ENCODE data around the gene CDC14B.

Gene CDC14B

GRCh38 chr9:96661711-96662110 is 42.1 kb upstream of the CDC14B start:
- no peak overlapping the region for H3K27ac ChIP-seq
- no peak overlapping the region for H3K4me3 ChIP-seq
- no peak for TF ChIP-seq CTCF (IDR thresholded peaks at IDR 0.05)
- no peak for DNase-seq (ENCODE audit: low spot score)

DNA sequence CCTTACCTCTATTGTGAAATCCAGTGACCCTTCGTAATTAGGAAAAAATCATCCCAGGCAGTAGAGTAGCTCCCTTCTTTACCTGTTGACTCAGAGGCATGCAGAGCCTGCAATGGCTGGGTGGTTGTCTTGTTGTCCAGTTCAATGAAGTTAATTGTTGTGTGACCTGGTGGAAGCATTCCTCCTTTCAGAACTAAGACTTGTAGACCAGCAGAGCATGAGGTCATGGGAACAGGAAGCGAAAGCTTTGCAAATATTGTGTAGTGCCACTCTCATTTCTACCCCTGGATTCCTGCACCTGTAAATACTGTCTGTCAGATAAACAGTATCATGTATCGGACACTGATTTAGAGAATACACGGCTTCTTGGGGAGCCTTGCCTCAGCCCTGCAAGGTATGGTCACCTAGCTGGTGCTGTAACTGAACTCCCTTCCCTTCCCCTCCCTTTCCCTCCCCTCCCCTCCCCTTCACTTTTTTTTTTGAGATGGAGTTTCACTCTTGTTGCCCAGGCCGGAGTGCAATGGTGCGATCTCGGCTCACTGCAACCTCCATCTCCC is 41.1 kb upstream of the CDC14B start:
- no peak for TF ChIP-seq CTCF (IDR thresholded peaks at IDR 0.05)
- no peak for DNase-seq (ENCODE audit: low spot score)
- Histone ChIP-seq H3K27ac (no peak overlapping the region), H3K4me3 (no peak overlapping the region)

DNA sequence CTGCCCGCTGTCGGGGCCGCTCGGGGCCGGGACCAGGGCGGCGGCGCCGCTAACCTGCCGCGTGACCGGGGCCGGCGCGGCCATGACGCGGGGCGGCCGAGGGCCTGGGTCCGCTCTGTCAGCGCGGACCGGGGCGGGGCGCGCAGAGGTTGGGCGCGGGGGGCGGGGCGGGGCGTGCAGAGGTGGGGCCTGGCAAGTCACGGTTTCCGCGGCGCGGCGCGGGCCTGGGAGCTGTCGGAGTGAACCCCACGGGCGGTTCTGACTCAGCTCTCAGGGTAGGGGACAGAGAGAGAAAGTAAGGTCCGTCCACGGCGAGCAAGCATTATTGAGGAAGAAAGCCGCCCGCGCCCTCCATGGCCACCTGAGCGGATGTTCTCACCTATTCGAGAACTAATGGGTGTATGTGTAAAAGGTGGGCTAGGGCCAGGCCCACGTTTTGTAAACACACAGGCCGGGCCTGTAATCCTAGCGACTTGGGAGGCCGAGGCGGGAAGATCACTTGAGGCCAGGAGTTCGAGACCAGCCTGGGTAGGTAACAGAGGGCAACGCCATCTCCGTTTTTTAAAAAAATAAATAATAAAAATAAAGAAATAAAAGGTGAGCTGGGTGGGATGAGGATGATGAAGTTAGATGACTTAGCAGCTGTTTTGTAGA is 35.7 kb upstream of the CDC14B start, which contains the start of gene PRXL2C:
PRXL2C (minus strand) TSS at position 120 of the 654 bp plus-strand sequence; CDS start at position 84, 36 bp downstream.
- peak; percentile 91 for DNase-seq (ENCODE audit: low spot score)
- no peak for TF ChIP-seq CTCF (IDR thresholded peaks at IDR 0.05)
- H3K4me3 ChIP-seq = peak within 1 kb of the TSS; percentile 82
- peak within 1 kb of the TSS; percentile 92 to 100 for H3K27ac ChIP-seq

- H3K4me3 ChIP-seq = peak overlapping the region; percentile 82
- H3K27ac ChIP-seq = peak overlapping the region; percentile 92 to 100
- peak; percentile 96 for DNase-seq (ENCODE audit: low spot score)
- no peak for TF ChIP-seq CTCF (IDR thresholded peaks at IDR 0.05)
These were observed 35.0 kb upstream of the CDC14B start for GRCh38 chr9:96654450-96655197.

- no peak for TF ChIP-seq CTCF (IDR thresholded peaks at IDR 0.05)
- H3K27ac ChIP-seq = no peak overlapping the region
- H3K4me3 ChIP-seq = no peak overlapping the region
- DNase-seq (ENCODE audit: low spot score) = no peak
These were observed 32.0 kb upstream of the CDC14B start for GRCh38 chr9:96651626-96652025.

DNA sequence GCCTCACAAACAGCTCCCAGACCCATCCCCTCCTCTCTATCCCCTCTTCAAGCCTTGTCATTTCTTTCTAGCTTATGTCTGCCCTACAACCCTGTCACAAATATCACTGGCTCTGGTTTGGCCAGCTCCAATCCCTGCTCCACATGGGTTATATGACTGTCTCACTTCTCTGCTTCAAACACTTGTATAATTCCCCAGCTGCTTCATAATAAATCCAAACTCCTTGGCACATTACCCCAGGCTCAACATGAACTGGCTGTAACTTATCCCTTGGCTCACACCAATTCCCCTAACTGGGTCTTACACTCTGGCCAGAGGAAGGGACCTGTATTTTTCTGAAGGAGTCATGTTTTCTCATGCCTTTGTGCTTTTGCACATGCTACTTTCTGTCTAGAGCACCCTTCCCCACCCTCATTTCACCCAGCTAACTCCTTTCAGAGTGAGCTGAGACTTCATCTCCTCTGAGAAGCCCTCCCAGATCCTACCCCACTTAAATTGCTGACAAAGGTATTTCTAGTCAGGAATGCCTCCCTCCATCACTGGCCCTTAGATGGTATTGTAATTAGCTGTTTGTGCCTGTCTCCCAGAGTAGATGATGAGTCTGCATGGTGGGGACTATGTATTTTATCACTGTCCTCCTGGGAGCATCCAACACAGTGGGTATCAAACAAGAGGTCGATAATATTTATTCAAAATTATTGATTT is 30.1 kb upstream of the CDC14B start:
- DNase-seq (ENCODE audit: low spot score) = no peak
- no peak for TF ChIP-seq CTCF (IDR thresholded peaks at IDR 0.05)
- Histone ChIP-seq H3K4me3 (no peak overlapping the region), H3K27ac (no peak overlapping the region)

All from coronary artery (tissue), 2 donors.